ENCODE results near the gene SLC6A9. TPM values are rescaled to one million over a fixed set of nuclear protein-coding genes. Genes with fewer than 3 reads are reported as not detected.

Gene SLC6A9
- total RNA-seq, 3 donors from 2014 or later (not counting 1 experiment from before 2014, with no cell fraction given): 0.29 to 0.55 TPM; not detected in 1

GRCh38 chr1:43963006-43963405 is 68.3 kb downstream of the SLC6A9 start:
- H3K9me3 Mint-ChIP-seq: no peaks in the 10 kb centered on the region

GRCh38 chr1:43962324-43962723 is 68.9 kb downstream of the SLC6A9 start:
- Mint-ChIP-seq H3K4me1 (no peaks in the 10 kb centered on the region), H3K36me3 (no peaks in the 10 kb centered on the region), H3K27ac (no peak overlapping the region), H3K27me3 (ENCODE audit: low read depth in 2 of 2) (no peaks in the 10 kb centered on the region), H3K4me3 (no peak overlapping the region), H3K9me3 (no peaks in the 10 kb centered on the region)
- Histone ChIP-seq H3K4me3 (ENCODE audit: low read length) (no peak overlapping the region), H3K36me3 (ENCODE audit: control insufficient read depth, insufficient read depth, low read length) (peaks cover 22% of the 10 kb centered on the region), H3K4me1 (ENCODE audit: control insufficient read depth, insufficient read depth, low read length) (no peaks in the 10 kb centered on the region), H3K27me3 (ENCODE audit: control insufficient read depth, insufficient read depth, low read length) (no peaks in the 10 kb centered on the region), H3K9me3 (ENCODE audit: control insufficient read depth, insufficient read depth, low read length) (no peaks in the 10 kb centered on the region), H3K27ac (ENCODE audit: low read length) (no peak overlapping the region)
- no peak for ATAC-seq
- no peak for DNase-seq
- intact Hi-C loops (cut with micrococcal nuclease): no loop called here
- no peak for TF ChIP-seq CTCF (IDR thresholded peaks at IDR 0.05)
- 98% methylated on average over 2 of the region's 2 CpGs for whole genome bisulfite sequencing (ENCODE audit: insufficient coverage)

More at GRCh38 chr1:43963006-43963405, 68.3 kb downstream of the SLC6A9 start:
- Mint-ChIP-seq H3K4me3 (no peak overlapping the region), H3K4me1 (no peaks in the 10 kb centered on the region), H3K27me3 (ENCODE audit: low read depth in 2 of 2) (no peaks in the 10 kb centered on the region), H3K27ac (no peak overlapping the region), H3K36me3 (no peaks in the 10 kb centered on the region)
- Histone ChIP-seq H3K27me3 (ENCODE audit: control insufficient read depth, insufficient read depth, low read length) (no peaks in the 10 kb centered on the region), H3K27ac (ENCODE audit: low read length) (no peak overlapping the region), H3K4me1 (ENCODE audit: control insufficient read depth, insufficient read depth, low read length) (no peaks in the 10 kb centered on the region), H3K9me3 (ENCODE audit: control insufficient read depth, insufficient read depth, low read length) (no peaks in the 10 kb centered on the region), H3K4me3 (ENCODE audit: low read length) (no peak overlapping the region), H3K36me3 (ENCODE audit: control insufficient read depth, insufficient read depth, low read length) (peaks cover 16% of the 10 kb centered on the region)
- ATAC-seq (no peak), DNase-seq (no peak)
- WGBS (ENCODE audit: insufficient coverage): 94% methylated on average over 3 of the region's 3 CpGs
- intact Hi-C loops (cut with micrococcal nuclease): no loop called here
- TF ChIP-seq CTCF (IDR thresholded peaks at IDR 0.05): no peak

GRCh38 chr1:43961692-43962091 is 69.6 kb downstream of the SLC6A9 start:
- Mint-ChIP-seq H3K27me3 (ENCODE audit: low read depth in 2 of 2) (no peaks in the 10 kb centered on the region), H3K4me3 (no peak overlapping the region), H3K27ac (no peak overlapping the region), H3K9me3 (no peaks in the 10 kb centered on the region), H3K4me1 (no peaks in the 10 kb centered on the region), H3K36me3 (no peaks in the 10 kb centered on the region)
- intact Hi-C loops (cut with micrococcal nuclease): no loop called here
- ATAC-seq (no peak), DNase-seq (no peak)
- Histone ChIP-seq H3K36me3 (ENCODE audit: control insufficient read depth, insufficient read depth, low read length) (peaks cover 26% of the 10 kb centered on the region), H3K27me3 (ENCODE audit: control insufficient read depth, insufficient read depth, low read length) (no peaks in the 10 kb centered on the region), H3K9me3 (ENCODE audit: control insufficient read depth, insufficient read depth, low read length) (no peaks in the 10 kb centered on the region), H3K27ac (ENCODE audit: low read length) (no peak overlapping the region), H3K4me1 (ENCODE audit: control insufficient read depth, insufficient read depth, low read length) (no peaks in the 10 kb centered on the region), H3K4me3 (ENCODE audit: low read length) (no peak overlapping the region)
- 92% methylated on average over 3 of the region's 3 CpGs for WGBS (ENCODE audit: insufficient coverage)
- TF ChIP-seq CTCF (IDR thresholded peaks at IDR 0.05): no peak

GRCh38 chr1:43960798-43961197 is 70.5 kb downstream of the SLC6A9 start:
- 95% methylated on average over 8 of the region's 8 CpGs for WGBS (ENCODE audit: insufficient coverage)
- Histone ChIP-seq H3K36me3 (ENCODE audit: control insufficient read depth, insufficient read depth, low read length) (peaks cover 31% of the 10 kb centered on the region), H3K4me3 (ENCODE audit: low read length) (no peak overlapping the region), H3K27ac (ENCODE audit: low read length) (no peak overlapping the region), H3K9me3 (ENCODE audit: control insufficient read depth, insufficient read depth, low read length) (no peaks in the 10 kb centered on the region), H3K4me1 (ENCODE audit: control insufficient read depth, insufficient read depth, low read length) (no peaks in the 10 kb centered on the region), H3K27me3 (ENCODE audit: control insufficient read depth, insufficient read depth, low read length) (no peaks in the 10 kb centered on the region)
- H3K9me3 Mint-ChIP-seq: no peaks in the 10 kb centered on the region
- no peaks in the 10 kb centered on the region for H3K36me3 Mint-ChIP-seq
- ATAC-seq: no peak
- intact Hi-C loops (cut with micrococcal nuclease): no loop called here
- no peak overlapping the region for H3K4me3 Mint-ChIP-seq
- H3K27ac Mint-ChIP-seq: no peak overlapping the region
- no peak for DNase-seq
- H3K4me1 Mint-ChIP-seq: no peaks in the 10 kb centered on the region
- no peaks in the 10 kb centered on the region for H3K27me3 Mint-ChIP-seq (ENCODE audit: low read depth in 2 of 2)
- no peak for TF ChIP-seq CTCF (IDR thresholded peaks at IDR 0.05)
